KMS-11 (cell line): Measurements from ENCODE around the gene ADO.

ENCODE experiments used
- H2AFZ ChIP-seq: fragments of 200-600 bp; sonication (generic); 2 replicates; pipeline ENCODE4 v1.6.1; 2016; ENCODE audit warnings: antibody characterized with exemption, mixed run types, low read depth
- H3K27ac ChIP-seq: fragments of 200-600 bp; sonication (generic); 2 replicates; pipeline ENCODE4 v1.6.1; 2016; ENCODE audit warnings: mild to moderate bottlenecking, mixed run types
- H3K27me3 ChIP-seq: fragments of 200-600 bp; sonication (generic); 2 replicates; pipeline ENCODE4 v1.6.1; 2017; ENCODE audit warnings: mild to moderate bottlenecking, low read depth, mixed run types, moderate library complexity; ENCODE audit not compliant: insufficient read depth
- H3K36me3 ChIP-seq: fragments of 200-600 bp; sonication (generic); 2 replicates; pipeline ENCODE4 v1.6.1; 2017; ENCODE audit warnings: mild to moderate bottlenecking, mixed run types; ENCODE audit not compliant: insufficient read depth
- H3K4me1 ChIP-seq: fragments of 200-600 bp; sonication (generic); 2 replicates; pipeline ENCODE4 v1.6.1; 2016; ENCODE audit warnings: mild to moderate bottlenecking, low read depth, mixed run types; ENCODE audit not compliant: poor library complexity, severe bottlenecking
- H3K4me2 ChIP-seq: fragments of 200-600 bp; sonication (generic); 2 replicates; pipeline ENCODE4 v1.7.0; 2016; ENCODE audit warnings: mild to moderate bottlenecking, mixed run types
- H3K4me3 ChIP-seq: fragments of 200-600 bp; sonication (generic); IDR thresholded peaks from 2 replicates; pipeline ENCODE4 v1.6.1; 2017; ENCODE audit warnings: low read depth, low read length, mixed read lengths; ENCODE audit not compliant: insufficient read depth
- H3K79me2 ChIP-seq: fragments of 200-600 bp; sonication (generic); 2 replicates; pipeline ENCODE4 v1.6.1; 2016; ENCODE audit warnings: low read depth, mixed run types; ENCODE audit not compliant: insufficient read depth
- H3K9ac ChIP-seq: fragments of 200-600 bp; sonication (generic); 2 replicates; pipeline ENCODE4 v1.6.1; 2016; ENCODE audit warnings: mild to moderate bottlenecking, mixed run types
- H4K20me1 ChIP-seq: fragments of 200-600 bp; sonication (generic); 2 replicates; pipeline ENCODE4 v1.6.1; 2016; ENCODE audit warnings: mild to moderate bottlenecking, mixed run types; ENCODE audit not compliant: insufficient read depth
- CTCF ChIP-seq: fragments of 200-600 bp; sonication (generic); conservative IDR thresholded peaks from 2 replicates; pipeline ENCODE4 v1.6.1; 2017; ENCODE audit warnings: low read depth, mild to moderate bottlenecking, antibody characterized with exemption, low read length, moderate library complexity, mixed read lengths

Gene ADO

DNA sequence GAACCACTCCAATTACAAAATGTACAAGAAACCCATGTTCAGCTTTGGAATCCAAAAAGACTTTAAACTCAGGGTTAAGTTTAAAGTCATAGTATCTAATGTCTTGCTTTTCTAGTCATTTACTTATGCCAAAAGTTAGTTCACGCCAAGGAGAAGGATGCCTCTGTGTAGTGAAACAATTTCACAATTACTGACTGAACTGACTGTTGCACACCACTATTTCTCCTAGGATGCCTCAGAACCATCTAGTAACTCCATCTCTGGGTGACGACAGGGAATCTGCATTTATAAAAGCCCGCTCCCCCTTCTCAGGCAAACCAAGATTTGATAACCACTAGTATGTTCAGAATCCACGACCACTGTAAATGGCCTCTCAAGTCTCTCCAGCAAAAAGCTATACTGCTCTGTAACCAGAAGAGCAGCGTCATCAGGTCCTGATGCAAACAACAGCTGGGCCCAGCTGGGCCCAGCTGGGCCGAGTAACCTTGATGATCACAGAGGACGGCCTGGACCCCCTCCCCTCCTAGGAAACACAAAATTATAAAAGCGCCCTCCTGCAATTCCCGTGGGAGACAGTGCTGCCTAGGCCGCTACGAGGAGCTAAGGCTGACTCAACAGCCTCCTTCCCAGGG is 680 bp upstream of the ADO start:
- Histone ChIP-seq H2AFZ (peak overlapping the region; percentile 90), H3K27me3 (no peaks in the 10 kb centered on the region), H3K4me3 (no peak overlapping the region), H3K79me2 (peaks cover 30% of the 10 kb centered on the region), H3K9ac (peak overlapping the region; percentile 94), H3K27ac (peak overlapping the region; percentile 94), H3K36me3 (no peaks in the 10 kb centered on the region), H3K4me1 (peaks cover 30% of the 10 kb centered on the region), H3K4me2 (peak overlapping the region; percentile 93), H4K20me1 (peaks cover 4% of the 10 kb centered on the region; the same call in 1 of the 2 replicates)
- no peak for TF ChIP-seq CTCF

DNA sequence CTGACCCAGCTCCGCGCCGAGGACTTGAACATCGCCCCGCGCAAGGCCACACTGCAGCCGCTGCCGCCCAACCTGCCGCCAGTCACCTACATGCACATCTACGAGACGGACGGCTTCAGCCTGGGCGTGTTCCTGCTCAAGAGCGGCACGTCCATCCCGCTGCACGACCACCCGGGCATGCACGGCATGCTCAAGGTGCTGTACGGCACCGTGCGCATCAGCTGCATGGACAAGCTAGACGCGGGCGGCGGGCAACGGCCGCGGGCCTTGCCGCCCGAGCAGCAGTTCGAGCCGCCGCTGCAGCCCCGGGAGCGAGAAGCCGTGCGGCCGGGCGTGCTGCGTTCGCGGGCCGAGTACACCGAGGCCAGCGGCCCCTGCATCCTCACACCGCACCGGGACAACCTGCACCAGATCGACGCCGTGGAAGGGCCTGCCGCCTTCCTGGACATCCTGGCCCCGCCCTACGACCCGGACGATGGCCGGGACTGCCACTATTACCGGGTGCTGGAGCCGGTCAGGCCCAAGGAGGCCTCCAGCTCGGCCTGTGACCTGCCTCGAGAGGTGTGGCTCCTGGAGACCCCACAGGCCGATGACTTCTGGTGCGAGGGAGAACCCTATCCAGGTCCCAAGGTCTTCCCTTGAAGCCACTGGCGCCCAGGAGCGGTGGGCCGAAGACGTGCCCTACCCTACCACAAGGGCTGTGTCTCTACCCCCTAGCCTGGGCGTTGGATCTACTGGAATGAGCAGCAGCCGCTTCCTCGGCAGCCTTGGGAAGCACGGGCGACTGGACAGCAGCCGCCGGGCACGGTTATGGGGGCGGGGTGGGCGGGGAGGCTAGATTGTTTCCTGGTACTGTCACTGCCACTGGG is 945 bp downstream of the ADO start:
- Histone ChIP-seq H3K4me2 (peak overlapping the region; percentile 80; the same call in 1 of the 2 replicates), H3K27ac (peak overlapping the region; percentile 94), H3K79me2 (peaks cover 30% of the 10 kb centered on the region), H2AFZ (peak overlapping the region; percentile 90), H3K36me3 (no peaks in the 10 kb centered on the region), H3K4me3 (no peak overlapping the region), H3K9ac (peak overlapping the region; percentile 94), H3K27me3 (no peaks in the 10 kb centered on the region), H4K20me1 (peaks cover 4% of the 10 kb centered on the region; the same call in 1 of the 2 replicates), H3K4me1 (peaks cover 41% of the 10 kb centered on the region)
- no peak for TF ChIP-seq CTCF

DNA sequence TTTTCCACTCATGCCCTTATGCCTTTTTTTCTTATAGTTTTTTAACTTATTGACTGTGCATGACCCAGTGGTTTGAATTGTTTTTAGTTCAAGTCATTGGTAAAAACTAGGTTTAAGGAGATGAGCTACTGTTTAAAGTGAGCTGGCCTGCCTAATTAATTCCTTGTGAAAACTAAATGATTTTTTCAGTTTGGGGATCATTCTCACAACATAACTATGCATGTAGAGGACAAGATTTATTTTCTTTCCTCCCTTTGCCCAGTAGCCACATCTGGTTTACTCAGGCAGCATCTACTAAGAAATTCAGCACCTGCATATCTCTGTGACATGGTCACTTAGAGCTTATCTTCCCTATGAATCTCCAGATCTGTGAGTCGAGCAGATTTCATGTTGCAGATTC is 1.7 kb downstream of the ADO start:
- H3K27ac ChIP-seq, result no peak overlapping the region
- no peak overlapping the region for H2AFZ ChIP-seq
- H3K4me3 ChIP-seq, result no peak overlapping the region
- H4K20me1 ChIP-seq, result peaks cover 6% of the 10 kb centered on the region; the same call in 1 of the 2 replicates
- peak overlapping the region; percentile 7; the same call in 1 of the 2 replicates for H3K9ac ChIP-seq
- TF ChIP-seq CTCF, result no peak
- H3K27me3 ChIP-seq, result no peaks in the 10 kb centered on the region
- peak overlapping the region; percentile 80 for H3K4me2 ChIP-seq
- H3K4me1 ChIP-seq, result peaks cover 49% of the 10 kb centered on the region
- no peaks in the 10 kb centered on the region for H3K36me3 ChIP-seq
- peaks cover 30% of the 10 kb centered on the region for H3K79me2 ChIP-seq

DNA sequence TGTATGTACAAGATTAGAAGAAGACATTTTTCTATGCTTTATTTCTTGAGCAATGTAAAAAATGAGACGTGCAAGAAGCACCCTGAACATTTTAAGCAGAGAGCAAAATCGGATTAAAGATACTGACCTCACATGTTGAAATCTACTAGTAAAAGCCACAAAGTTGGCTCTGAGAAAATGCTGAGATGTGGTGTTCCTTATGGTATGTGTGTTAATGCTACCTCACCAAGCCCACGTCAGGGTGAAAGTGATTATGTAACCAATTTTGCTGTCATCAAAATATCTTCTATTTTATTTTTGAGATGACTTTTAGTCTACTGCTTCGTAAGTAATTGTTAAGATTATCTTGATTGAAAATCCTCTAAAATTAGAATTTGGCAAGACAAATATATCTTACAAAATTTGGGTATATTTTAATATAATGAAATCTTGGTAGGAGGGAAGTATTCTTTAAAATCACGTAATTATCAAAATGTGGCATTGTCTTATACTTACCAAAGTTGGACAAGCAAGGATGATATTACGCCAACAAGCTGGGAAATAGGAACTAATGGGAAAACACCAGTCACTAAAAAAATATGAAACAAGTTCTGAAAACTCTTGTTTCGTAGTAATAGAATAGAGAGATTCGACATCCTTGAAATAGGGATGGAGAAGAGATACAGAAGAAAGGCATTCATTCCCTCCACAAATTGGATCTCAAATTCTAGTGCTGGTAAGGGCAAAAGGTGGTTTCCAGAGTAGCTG is 5.8 kb downstream of the ADO start:
- H3K4me1 ChIP-seq, result peaks cover 53% of the 10 kb centered on the region
- no peak overlapping the region for H3K4me3 ChIP-seq
- H3K4me2 ChIP-seq, result peak overlapping the region; percentile 64; the same call in 1 of the 2 replicates
- H2AFZ ChIP-seq, result no peak overlapping the region
- no peak for TF ChIP-seq CTCF
- peaks cover 16% of the 10 kb centered on the region for H3K27me3 ChIP-seq
- peaks cover 27% of the 10 kb centered on the region for H3K79me2 ChIP-seq
- H3K9ac ChIP-seq, result no peak overlapping the region
- H3K36me3 ChIP-seq, result no peaks in the 10 kb centered on the region
- H4K20me1 ChIP-seq, result peaks cover 10% of the 10 kb centered on the region; the same call in 1 of the 2 replicates
- H3K27ac ChIP-seq, result no peak overlapping the region
